Measurements from ENCODE around the gene NRXN2.
A peak's percentile ranks its signal among the peaks of the same experiment; 100 is the strongest.
"Not testable (repeated sequence)": the region's sequence is repeated elsewhere in the genome, so short reads cannot be mapped to it uniquely, and the experiment has no call there.

NRXN2 gene

DNA sequence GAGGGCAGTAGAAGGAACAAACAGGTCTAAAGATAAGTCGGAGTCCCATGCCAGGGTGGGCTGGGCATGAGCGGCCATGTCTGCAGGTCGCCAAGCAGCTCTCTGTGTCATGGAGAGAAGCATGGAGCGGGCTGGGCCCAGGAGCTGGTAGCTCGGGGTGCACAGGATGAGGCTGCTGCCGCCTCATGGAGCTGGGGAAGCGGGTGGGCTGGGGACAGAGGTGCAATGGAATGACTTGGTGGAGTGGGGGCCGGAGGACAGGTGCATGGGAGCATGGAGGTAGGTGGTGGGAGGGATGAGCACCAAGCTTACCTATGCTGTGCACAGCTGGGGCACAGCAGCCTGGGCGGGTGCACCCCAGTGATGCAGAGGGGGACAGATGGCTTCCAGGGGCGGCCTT is 3.6 kb downstream of the NRXN2 start:
- no peak for DNase-seq

DNA sequence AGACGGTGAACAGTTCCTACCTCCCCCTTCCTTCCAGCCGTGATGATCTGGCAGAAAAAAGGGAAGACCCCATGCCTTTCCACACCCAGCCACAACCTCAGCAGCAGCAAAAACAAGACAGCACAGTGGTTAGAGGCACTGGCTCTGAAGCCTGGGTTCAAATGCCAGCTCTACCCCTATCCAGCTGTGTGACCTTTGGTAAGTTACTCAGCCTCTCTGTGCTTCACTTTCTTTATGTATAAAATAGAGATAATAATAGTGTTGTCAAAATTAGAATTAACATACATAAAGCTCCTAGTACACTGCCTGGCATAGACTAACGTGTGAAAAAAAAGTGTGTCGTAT is 4.2 kb downstream of the NRXN2 start:
- DNase-seq: no peak

DNA sequence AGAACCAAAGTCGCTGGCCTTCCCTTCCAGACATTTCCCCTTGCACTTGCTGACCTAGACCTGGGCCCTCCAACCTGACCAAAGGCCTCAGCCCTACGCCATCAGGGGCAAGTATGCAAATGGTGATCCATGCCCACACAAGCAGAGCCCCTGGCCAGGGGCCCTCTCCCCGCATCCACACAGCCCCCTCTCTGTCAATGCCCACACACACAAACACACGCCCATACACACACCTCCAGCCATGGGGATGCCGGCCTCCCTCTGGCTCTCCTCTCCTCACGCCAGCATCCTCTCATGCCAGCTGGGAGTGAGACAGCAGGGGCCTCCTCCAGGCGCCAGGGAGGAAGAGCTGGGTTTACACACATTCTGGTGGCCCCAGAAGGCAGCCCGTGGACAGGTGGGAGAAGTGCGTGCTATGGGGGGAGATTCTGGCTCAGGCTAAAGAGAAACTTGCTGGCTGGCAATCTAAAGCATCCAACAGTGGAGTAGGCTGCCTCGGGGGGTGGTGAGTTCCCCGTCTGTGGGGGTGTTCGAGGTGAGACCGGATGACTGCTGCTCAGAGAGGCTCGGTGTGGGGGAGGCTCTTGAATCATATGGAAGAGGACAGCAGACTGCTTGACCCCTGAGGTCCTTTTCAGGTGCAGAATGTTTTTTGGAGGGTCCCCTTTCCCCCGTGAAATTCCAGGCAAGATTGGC is 4.8 kb downstream of the NRXN2 start:
- no peak for DNase-seq

DNA sequence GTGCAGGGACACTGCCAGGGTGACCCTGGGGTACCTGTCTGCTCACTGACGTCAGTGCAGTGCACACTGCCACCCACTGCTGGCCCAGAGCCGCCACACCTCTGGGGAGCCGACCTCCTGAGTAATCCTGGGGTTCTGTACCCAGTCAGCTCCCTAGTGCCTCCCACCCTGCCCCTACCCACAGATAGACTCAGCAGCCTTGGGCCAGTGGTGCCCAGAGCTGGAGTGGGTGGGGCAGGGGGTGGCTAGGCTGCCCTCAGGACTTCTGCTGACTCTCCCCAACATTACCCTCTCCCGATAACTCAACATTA is 5.8 kb downstream of the NRXN2 start:
- DNase-seq: no peak

DNA sequence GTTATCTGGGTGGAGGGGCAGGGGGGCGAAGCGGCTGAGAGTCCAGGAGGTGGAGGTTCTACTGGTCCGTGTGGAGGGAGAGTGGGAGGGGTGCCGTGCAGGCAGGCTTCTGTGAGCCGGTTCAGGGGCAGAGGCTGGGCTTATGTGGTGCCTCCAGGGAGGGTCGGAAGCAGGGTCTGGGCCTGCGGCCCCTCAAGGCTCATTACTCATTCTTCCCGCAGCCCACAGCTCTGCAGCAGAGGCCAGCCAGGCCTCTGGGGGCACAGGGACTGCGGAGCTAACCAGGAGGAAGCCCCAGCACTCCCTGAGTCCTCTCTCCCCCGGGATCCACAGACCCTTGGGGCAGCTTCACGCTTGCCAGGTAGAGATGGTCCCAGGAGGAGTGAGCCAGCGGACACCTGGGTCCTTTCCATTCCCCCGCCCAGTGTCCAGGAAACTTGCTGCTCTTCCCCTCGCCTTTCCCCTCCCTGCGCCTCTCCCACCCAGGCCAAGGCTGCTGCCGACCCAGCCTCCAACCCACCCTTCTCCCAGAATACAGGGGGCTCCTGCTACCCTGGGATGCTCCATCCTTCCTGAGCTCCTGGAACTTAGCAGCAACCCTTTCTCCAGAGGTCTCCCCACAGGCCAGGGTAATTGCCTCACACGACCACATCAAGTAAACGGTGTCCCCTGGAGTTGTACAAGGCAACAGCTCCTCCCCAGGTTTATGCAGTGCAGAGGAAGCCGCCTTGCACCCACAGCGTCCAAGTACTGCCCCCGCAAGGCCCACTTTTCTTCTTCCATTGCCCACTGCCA is 6.3 kb downstream of the NRXN2 start:
- DNase-seq: no peak

DNA sequence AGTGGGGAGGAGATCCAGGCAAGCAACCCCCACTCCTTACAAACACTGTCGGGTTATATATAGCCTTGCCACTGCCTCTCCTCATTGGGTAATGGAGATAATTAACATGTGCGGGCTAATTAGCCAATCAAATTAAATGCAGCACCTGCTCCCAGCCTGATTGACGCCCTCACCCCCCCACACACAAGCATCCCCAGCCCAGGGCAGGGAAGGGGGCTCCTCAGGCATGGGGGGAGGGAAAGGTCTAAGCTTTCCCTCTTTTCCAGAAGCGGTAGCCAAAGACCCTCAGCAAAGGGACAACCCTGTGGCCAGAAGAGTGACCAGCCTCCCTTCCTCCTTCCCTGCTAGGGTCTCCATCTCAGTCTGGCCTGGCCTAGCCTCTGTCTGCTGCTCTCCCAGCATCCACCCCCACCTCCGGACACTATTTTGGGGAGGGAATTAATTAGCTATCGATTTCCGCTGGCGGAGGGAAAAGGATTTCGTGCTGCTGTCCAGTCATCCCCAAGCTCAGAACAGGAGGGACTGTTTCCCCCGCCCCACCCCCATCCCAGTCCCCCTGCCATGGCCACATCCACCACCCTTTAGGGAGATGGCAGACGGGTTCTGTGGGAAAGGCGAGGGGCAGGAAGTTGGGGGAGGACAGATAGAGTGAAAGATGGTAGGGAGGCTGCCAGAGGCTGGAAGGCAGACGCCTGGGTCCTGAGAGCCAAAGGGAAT is 7.1 kb downstream of the NRXN2 start:
- no peak for DNase-seq

DNA sequence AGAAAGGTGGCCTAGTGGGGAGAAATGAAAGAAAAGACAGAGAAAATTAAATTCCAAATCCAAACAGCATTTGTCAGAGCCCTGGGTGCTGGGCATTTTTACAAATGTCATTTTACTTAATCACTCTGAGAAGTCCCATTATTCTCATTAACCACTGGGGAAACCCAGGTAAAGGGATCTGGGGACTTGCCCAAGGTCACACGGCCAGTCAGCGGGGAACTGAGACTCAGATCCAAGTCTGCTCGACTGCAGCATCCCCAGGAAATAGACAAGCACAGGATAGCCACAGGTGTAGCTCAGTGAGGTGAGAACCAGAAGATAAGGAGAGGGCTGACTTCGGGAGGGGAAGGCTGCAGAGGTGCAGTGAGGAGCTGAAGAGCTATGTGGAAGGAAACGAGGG is 7.9 kb downstream of the NRXN2 start:
- DNase-seq: no peak

DNA sequence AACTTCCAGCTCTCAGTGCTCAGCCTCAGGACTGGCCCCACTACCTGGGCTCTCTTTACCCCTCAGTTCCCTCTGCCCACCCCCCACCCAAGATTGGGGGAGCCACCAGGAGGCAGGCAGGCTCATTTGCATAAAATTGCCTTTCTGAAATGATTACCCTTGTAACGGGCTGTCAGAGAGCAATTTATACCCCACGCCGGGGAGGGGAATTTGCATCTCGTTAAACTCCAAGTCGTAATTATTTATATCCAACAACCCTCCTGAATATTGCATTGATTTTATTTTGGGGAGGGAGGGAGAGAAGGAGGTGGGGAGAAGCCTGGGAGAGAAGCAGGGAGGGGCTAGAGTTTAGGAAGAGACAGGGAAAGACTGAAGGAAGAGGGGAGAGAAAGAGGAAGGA is 8.3 kb downstream of the NRXN2 start:
- DNase-seq: no peak

DNA sequence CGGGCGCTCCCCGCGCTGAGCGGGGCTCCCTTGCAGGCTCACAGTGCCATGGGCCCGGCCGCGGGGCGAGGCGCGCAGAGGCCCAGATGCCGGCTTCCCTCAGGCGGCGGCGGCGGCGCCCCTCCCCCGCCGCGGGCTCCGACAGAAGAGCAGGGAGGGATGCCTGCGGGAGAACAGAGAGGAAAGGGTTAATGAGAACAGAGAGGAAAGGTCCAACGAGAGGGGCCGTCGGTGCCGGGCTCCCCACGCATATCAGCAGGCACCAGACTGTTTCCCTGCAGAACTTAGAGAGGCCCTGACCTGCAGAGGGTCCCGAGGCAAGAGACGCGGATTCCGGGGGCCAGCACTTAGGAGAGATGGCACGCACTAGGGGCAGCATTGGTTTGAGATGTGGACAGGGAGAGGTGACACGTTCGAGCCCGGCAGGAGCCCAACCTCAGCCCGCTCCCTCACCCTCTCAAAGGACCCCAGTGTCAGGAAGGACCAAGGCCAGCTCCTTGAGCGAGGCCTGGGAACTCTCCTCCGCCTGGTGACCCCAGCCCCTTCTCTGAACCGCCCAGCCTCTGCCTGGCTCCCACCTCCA is 9.1 kb downstream of the NRXN2 start:
- DNase-seq: no peak

DNA sequence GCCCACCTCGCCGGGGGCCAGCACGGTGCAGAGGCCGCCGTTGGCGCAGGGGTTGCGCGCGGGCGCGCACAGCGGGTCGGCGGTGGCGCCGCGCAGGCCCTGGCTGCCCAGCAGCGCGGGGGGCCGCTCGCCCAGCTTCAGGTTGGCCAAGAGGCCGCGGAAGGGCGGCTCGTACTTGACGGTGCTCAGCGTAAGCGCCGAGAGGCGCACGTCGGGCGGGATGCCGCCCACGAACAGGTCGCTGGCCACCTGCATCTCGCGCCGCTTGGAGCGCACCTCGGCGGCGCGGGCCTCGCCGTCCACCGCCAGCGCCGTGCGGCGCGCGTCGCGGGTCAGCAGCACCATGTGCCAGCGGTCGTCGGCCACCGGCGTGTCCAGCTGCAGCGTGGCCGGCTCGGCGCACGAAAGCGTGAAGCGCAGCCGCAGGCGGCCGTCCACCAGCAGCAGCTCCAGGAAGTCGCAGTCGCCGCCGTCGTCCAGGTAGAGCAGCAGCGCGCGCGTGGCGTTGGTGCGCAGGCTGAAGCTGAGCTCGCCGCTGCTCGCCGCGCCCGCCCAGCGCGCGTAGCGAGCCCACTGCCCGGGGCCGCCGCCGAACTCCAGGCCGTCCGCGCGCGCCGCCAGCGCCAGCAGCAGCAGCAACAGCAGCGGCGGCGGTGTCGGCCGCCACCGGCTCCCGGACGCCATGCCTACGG is 9.8 kb downstream of the NRXN2 start:
- DNase-seq: peak; percentile 22

DNA sequence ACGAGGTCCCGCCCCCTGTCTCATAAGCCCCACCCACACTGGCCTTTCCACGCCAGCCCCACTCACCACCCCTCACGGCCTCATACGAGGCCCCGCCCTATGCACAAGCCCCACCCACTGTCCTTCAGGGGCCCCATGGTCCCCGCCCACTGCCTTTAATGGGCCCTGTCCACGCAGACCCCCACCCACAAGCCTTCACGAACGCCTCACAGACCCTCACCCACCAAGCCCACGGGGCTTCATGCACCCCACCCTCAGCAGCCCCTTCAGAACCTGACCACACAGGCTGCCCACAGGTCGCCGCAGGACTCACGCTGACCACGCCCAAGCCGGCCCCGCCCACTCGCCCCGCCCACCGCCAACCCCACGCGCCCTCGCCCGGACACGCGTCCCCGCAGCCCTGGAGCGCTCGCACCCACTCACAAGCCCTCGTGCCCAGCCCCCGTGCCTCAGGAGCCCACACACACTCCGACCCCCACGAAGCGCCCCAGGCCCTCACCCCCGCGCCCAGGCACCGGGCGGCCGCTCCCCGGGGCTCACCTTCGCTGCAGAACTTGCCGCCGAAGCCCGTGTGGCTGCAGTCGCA is 10.5 kb downstream of the NRXN2 start:
- no peak for DNase-seq

DNA sequence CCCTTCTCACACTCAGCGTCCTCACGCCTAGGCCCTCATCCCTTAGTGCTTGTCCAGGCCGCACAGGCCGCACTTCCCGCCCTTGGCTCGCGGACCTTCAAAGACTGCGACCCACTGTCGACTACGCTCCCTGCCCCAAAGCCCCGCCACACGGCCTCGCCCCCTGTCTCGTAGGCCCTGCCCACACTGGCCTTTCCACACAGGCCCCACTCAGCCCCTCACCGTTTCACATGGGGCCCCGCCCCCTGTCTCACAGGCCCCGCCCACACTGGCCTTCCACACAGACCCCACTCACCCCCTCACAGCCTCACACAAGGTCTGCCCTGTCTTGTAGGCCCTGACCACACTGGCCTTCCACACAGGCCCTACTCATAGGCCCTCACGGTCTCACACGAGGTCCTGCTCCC is 11.0 kb downstream of the NRXN2 start:
- no peak for DNase-seq

DNA sequence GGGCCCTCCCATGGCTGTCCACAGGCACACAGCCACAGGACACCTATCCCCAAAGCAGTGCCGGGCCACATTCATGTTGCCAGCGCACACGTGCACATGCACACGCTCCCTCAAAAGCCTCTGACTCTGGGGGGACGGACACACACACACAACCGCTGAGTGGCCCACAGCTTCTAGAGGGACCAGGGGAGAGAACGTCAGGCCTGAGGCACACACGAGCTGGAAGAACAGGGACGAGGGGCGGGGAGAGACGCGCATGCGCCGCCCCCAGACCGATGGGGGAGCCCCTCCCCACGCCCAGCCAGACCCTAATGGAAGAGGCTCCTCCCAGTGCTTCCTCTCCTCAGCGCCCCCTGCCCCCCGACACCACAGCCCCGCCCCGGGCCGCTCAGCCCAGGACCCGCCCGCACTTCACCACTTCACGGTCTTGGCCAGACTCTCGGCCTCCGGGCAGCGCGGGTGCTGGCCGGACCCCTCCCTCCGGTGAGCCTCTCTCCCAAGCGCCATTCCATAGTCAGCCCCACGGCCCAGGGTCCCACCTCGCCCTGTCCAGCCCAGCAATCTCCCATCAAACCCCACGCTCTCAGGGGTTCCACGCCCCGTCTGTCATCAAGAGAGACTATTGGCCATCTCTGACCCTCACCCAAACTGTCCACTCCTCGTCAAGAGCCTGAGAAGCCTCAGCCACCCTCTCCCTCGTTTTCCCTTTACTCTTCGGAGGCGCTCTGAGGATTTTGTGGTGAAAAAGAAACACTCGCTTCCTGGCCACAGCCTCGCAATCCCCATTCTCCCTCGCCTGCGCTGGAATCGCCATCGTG is 11.7 kb downstream of the NRXN2 start:
- no peak for DNase-seq

DNA sequence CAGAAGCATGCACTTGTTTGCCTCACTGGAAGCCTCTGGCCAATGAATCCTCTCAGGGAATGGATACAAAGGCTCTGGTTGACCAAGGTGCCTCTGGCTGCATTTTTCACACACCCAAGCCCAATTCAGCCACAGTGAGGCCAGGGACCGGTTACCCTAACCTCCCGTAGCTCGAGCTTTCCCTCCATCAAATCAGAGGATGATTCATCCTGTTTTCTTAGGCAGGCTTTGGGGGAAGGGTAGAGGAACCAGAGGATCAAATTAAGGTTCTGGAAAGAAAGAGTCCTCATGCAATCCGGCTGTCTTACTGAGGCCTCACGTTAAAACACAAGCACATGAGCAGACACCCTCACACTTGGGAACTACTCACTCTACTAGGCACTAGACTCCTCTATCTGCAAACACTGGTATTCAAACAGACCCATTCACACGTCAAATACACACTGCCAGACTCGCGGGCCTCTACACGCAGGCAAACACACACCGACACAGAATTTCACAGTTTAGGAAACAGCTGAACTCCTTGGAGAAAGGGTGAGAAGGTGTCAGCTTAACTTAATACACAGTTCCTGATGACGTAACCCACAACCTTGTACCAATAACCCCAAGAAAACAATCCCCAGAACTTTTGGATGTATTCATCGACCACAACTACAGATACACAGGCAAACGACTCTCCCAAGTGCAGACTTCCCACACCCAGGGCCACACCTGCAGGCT is 12.4 kb downstream of the NRXN2 start:
- DNase-seq: no peak

DNA sequence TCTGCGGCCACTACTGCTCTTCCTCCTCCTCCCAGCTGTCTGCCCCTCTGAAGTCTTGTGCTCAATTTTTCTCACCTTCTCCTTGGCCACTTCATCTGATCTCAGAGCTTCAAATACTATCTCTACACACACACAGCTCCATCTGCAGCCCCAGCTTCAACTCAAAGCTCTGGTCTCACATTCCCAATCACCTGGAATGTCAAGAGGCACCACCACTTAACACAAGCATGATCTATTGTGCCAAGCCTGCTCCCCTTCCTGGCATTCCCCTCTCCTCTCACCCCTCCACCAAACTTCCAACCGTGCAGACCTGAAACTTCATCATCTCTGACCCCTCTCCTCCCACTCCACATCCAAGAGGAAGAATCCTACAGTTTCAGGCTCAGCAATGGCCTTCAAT is 17.5 kb downstream of the NRXN2 start:
- no peak for DNase-seq

DNA sequence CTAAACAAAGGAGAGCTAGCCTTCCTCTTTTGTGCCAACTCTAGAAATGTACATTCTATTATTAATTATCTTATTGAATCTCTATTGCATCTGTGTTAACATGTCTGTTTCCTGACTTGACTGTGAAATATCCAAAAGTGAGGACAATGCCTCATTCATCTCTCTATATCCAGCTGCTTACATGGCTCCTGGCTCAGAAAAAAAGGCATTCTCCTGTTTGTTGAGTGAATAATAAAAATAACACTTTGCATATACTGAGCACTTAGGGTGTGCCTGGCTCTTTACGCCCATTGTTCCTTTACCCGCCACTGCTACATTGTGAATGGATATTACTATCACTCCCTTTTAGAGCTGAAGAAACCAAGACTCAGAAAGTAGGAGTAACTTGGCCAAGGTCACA is 19.9 kb downstream of the NRXN2 start:
- no peak for DNase-seq

DNA sequence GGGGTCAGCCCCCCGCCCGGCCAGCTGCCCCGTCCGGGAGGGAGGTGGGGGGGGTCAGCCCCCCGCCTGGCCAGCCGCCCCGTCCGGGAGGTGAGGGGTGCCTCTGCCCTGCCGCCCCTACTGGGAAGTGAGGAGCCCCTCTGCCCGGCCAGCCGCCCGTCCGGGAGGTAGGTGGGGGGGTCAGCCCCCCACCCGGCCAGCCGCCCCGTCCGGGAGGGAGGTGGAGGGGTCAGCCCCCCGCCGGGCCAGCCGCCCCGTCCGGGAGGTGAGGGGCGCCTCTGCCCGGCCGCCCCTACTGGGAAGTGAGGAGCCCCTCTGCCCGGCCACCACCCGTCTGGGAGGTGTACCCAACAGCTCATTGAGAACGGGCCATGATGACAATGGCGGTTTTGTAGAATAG is 21.0 kb downstream of the NRXN2 start:
- DNase-seq: not testable (repeated sequence)

DNA sequence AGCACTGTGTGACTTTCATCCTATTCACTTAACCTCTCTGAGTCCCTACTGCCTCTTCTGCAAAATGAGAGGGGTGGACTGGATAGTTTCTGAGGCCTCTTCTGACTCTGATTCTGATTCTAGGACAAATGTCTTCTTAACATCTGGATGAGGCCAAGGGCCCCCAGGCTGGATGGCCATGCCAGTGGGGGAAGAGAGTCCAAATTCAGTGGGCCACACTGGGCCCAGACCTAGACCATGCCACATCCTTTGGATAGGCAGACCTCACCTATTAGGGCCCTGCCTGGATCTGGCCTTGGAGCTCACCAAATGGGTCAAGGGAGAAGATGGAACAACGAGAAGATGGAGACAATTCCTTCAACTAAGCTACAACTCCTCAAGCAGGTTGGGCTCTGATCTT is 24.6 kb downstream of the NRXN2 start:
- no peak for DNase-seq

DNA sequence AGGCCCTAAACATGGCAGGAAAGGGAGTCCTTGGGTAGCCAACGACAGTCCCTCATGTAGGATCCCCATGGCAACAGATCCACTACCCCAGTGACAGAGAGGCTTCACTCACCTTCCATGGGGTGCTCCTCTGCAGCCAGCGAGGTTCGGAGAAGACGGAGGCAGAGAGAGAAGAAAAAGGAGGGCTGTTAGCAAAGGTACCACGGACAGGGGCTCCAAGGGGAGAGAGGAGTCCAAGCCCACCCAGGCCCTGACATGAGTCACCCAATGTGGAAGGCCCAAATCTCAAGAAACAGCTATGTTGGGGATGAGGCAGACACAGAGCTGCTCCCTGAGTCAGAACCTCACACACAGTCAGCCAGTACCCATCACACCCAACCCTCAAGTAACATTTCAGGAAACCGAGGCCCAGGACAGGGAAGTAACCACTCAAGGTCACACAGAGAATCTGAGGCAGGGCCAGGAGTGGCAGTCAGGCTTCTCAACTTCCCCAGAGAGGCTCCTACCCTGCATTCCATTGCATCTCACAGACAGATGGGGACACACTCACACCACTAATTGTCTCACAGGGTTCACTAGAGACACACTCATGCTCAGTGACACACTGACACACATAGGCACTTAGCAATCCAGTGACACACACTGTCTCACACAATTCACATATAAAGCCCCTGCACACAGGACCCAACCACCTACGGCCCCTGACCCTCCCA is 25.2 kb downstream of the NRXN2 start:
- no peak for DNase-seq

DNA sequence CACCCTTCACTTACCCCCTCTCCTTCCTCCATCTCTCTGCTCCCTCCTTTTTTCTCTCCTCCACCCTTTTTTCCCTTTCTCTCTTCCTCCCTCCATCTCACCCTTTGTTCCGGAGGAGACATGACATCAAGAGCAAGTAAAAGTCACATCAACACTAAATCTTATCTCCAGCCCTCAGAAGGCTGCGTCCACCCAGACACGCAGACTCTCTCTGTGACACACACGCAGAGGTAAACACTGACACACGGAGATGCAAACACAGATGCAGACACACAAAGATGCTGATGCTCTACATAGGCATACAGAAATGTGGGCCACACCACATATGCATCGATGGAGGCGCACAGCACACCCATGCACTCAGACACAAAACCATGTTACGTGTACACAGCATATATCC is 27.0 kb downstream of the NRXN2 start:
- no peak for DNase-seq

DNA sequence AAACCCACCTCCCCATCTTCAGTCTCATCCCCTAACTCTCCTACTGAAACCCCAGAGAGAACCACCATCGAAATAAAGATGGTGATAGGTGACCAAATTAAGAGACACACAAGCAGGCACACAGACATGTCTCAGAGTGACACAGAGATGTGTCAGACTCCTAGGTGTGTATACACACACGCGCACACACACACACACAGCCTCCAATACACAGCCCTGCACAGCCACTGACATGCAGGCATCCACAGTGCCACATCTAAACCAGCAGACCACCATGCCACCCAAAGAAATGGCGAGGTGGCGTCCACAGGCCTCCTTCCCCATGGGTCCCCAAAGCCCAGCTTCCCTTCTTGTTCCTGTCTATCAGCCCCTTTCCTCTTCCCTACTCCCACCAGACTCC is 27.4 kb downstream of the NRXN2 start:
- DNase-seq: no peak

All from DMS153 (cell line).